HG03025 (cell line): ENCODE results near the gene FANCC.

Experiments
- ATAC-seq: cut with Tn5 transposase; IDR thresholded peaks from one replicate; pipeline ENCODE4 v1.9.1; 2021; ENCODE audit warnings: mild to moderate bottlenecking, moderate library complexity; ENCODE audit not compliant: unreplicated experiment, low FRiP score

Gene FANCC

DNA sequence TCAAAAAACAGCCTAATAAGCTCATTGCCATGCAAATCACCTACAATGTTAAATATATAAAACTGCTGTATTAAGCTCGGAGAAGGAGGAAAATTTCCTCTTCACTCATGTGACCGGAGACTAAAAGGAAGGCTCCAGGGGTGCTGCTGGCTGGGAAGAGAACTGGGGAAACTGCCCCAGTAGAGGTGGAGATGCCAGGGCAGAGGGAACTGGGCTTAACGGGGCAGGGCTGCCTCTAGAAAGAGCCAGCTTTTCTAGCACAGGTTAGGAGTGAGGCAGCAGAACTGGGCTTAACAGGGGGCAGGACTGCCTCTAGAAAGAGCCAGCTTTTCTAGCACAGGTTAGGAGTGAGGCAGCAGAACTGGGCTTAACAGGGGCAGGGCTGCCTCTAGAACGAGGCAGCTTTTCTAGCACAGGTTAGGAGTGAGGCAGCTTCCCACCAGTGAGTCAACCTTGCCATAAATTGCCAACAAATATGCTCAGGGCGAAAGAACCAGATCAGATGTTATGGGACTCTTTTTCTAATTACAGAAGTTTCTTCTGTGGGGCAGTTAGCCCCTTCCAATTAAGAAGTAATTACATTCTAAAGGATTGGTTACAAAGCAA is 115.3 kb downstream of the FANCC start:
- ATAC-seq: no peak

- no peak for ATAC-seq
Observed at GRCh38 chr9:95201206-95201605, 116.3 kb downstream of the FANCC start.

- ATAC-seq: no peak
Observed at GRCh38 chr9:95197692-95198271, 119.7 kb downstream of the FANCC start.

DNA sequence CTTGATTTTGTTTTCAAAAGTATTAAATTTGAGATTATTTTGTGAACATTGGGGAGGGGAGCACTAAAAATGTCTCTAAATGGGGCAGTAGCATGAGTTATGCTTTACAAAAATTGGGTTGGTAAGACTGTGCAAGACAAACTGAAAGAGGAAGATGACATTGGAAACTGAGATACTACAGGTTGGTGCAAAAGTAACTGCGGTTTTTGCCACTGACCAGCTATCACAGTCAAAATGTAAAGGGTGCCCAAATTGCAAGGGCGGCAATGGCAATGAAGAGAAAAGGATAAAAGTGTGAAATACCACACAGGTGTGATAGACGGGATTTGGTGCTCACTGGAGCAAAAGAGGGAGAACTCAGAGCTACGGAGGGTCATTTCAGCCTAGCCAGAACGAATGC is 124.0 kb downstream of the FANCC start:
- ATAC-seq: no peak

DNA sequence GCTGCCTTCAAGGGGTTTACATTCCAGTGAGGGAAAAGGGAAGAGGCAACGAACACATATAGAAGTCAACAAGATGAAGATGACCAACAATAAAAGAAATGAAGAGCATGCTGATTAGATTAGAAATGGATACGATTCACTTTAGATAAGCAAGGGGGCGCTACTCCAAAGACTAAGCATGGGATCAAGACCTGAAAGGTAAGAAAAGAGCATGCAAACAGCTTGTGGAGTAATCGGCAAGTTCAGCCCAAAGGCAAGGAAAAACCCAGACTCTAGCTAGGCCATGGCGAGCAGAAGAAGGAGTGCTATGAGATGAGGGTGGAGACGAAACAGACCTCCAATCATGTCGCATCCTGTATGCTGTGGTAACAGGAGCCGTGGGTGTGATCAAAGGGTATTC is 124.4 kb downstream of the FANCC start:
- no peak for ATAC-seq

DNA sequence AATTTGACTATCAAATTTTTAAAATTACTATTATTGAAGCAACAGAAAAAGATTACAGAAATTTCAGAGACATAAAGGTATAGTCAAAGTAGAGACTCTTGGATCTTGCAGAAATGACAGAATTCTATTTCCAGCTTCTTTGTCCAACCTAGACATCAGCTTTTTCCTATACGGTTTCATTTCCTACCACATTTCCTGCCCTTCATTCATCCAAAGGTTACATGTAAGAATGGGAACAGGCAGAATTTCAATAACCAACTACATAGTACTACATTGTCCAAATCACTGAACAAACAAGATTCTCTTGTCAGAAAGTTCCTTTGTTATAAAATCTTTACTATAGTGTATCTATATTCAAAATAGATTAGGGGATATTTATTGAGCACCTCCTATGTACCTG is 124.9 kb downstream of the FANCC start:
- no peak for ATAC-seq

DNA sequence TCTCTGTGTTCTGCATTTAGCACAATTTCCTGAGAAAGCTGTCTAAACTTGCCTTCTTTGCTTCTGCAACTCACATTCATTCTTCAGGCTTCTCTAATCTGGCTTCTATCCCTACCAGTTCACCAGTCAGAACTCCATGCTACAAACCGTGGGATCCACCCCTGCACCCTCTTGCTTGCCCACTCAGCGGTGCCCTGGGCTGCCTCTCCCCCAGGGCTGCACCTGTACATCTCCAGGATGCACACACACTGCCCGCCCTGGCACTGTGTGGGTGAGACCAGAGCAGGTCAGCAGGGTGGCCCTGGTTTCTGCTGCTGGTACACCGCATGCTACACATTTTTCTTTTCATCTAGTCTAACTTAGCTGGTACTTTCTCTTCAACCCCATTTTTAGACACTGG is 127.1 kb downstream of the FANCC start:
- no peak for ATAC-seq

DNA sequence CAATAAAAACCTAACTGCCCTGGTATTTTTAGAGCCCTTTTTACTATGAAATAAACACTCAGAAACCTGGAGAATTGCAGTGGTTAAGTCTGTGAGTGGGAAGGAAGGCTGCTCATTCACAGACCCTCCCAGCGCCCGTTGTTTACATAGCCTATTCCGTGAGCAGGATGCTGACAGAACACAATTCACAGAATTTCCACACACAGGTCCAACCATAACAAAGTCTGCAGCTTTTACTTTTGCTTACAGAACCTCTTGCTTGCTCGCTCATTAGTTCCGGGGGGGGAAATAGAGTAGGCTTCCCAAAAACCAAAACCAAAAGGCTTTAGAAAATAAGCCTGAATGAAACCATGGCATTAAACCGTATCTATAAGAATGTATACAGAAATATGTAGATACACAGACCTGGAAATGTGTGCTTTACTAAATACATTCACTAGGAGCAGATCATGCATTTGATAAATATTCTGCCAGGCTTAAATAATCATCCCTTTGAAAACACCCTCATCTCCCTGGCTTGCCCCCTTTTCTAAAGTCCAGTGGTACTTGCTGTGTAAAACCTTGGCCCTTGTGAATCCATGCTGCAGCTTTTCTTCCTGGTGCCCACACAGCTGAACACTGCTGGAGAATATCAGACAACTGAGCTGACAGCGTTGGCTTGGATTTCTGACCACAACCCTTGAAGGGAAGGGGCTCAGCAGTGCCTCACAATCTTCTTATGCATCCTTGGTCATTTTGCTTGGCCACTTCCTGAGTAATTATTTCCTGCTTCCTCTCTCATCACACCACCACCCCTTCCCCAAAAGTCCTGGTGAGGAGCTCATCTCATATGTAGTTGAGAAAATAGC is 128.0 kb downstream of the FANCC start:
- no peak for ATAC-seq

DNA sequence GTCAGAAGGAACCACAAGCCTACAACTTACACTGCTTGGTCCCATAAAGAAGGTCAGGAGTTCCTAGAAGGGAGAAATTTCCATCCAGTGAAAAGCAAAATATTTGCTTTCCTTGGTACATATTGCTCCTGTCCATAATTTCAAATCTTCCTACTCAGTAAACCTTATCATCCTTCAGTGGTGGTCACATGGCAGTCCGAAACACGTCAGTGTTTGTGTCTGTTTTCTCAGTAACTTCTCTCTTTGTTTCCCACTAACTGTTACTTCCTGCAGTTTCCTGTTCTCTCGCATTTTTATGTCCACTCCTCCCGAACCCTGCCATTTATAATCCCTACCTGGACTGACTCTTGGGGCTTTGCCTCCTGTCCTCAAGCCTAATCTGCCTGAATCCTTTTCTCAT is 129.1 kb downstream of the FANCC start:
- ATAC-seq: no peak

DNA sequence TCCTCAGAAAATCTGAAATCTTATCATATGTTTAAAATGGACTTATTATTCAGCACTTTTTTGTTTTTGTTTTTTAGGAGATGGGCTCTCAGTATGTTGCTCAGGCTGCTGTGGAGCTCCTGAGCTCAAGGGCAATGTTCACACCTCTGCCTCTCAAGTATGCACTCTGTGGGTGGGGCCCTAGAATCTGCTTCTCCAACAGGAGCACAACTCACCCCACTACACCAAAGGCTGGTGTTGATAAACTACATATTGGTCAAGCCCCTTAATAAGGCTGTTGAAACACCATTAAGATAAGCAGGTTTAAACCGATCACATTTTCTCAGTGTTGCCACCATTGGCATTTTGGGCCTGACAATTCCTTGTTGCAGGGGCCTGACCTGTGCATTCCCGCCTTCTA is 131.6 kb downstream of the FANCC start:
- ATAC-seq: no peak

GRCh38 chr9:95182854-95183563 is 134.5 kb downstream of the FANCC start:
- no peak for ATAC-seq

GRCh38 chr9:95181835-95182234 is 135.7 kb downstream of the FANCC start:
- no peak for ATAC-seq

- ATAC-seq: no peak
Observed at GRCh38 chr9:95181226-95181818, 136.2 kb downstream of the FANCC start.

DNA sequence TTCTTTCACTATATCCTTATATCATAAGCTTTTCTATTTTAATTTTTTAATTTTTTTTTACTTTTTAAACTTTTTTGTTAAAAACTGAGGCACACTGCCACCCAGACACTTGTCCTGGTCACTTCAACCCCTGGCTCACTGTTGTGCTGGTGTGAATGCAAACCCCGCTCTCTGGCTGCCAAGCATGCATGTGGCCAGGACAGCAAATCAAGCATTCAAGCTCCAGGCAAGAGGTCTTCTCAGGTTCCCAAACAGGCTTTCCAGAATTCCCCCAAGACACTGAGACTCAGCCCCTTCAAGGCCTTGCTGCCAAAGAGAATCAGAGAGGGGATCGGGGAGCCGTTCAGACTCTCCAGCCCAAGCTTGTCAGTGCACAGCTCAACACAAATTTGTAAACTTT is 139.9 kb downstream of the FANCC start:
- no peak for ATAC-seq

DNA sequence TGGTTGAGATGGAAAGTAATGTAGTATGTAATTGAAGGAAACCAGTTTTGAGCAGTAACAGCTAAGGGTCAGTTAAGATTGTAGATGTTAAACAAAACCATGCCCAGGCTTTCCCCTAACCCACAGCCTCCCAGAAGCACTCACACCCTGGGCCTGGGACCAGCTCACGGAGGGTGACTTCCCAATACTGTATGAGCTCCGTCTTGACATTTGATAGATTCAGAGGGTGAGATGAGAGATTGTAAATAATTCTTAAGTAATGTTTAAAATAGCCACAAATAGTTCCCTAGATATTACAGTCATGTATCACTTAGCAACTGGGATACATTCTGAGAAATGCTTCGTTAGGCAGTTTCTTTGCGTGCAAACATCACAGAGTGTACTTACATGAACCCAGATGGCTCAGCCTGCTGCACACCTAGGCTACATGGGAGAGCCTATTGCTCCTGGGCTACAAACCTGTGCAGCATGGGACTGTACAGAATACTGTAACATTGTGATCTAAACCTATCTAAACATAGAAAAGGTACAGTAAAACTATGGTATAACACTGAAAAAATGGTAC is 140.7 kb downstream of the FANCC start:
- no peak for ATAC-seq

DNA sequence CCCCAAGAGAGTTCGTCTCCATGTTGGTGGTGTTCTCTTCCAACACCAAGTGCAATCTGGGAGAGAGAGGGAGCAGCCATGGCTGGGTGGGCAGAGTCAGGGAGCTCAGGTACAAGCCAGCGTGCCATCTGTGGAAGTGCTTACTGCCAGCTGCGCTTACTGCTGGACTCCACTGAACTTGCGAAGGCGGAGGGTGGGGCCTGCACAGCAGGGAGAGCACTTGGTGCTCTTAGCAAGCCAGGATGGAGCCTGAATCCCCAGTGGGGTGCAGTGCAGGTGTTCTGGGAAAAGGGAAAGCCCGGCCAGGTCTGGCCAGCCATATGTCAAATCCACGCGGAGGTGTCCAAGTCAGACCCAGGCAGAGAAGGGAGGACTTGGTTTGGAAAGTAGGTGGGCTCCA is 142.0 kb downstream of the FANCC start:
- no peak for ATAC-seq

GRCh38 chr9:95174038-95174437 is 143.5 kb downstream of the FANCC start:
- no peak for ATAC-seq

GRCh38 chr9:95171596-95171995 is 145.9 kb downstream of the FANCC start:
- no peak for ATAC-seq

- ATAC-seq: no peak
Observed at GRCh38 chr9:95171001-95171400, 146.5 kb downstream of the FANCC start.

DNA sequence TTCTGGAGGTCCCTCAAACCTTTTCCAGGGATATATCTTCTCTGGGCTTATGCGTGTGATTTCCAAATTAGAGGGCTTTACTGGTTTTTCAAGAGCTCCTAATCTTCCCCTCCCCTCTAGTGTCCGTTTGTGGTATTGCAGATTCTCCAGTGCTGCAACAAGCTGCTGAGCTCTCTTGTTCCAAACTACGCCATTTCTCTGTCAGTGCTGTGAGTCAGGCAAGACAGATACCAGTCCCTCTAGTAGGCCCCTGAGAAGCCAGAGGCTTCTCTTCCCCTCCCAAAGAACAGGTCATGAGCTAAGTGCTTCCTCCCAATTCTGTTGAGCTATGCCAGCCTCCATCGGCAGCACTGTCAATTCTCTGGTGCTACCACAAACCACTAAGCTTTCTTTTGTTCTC is 149.5 kb downstream of the FANCC start:
- no peak for ATAC-seq

GRCh38 chr9:95165004-95165403 is 152.5 kb downstream of the FANCC start:
- ATAC-seq: no peak
